ENCODE data around the gene ACOT7. TPM values are rescaled to one million over a fixed set of nuclear protein-coding genes. Genes with fewer than 3 reads are reported as not detected.

ACOT7 gene
- polyA plus RNA-seq, 1 experiment: 157 TPM

- POLR2A ChIA-PET: no interaction called here
- Histone ChIP-seq H3K4me3 (ENCODE audit: low read depth, low read length) (no peak overlapping the region), H3K27me3 (ENCODE audit: control insufficient read depth, insufficient read depth, low read length) (no peaks in the 10 kb centered on the region), H3K36me3 (ENCODE audit: control insufficient read depth, insufficient read depth, low read length) (no peaks in the 10 kb centered on the region; the same call in 1 of the 2 replicates)
- no peak for DNase-seq (ENCODE audit: low read depth)
- no peak for TF ChIP-seq CTCF (IDR thresholded peaks at IDR 0.05; ENCODE audit: insufficient read depth, low read depth, low read length)
- CTCF ChIA-PET: interaction anchor here (0.5 to 2.1 kb wide), 5 partner anchors 17 to 498 kb away, joined by 3 to 7 read pairs (median 3); no protein-coding TSS in a partner anchor
Observed at GRCh38 chr1:6299557-6300165, 93.9 kb downstream of the ACOT7 start.

- CTCF ChIA-PET: interaction anchor here (1.1 kb wide), 1 partner anchor 17 kb away, joined by 3 read pairs; no protein-coding TSS in a partner anchor
- H3K4me3 ChIP-seq (ENCODE audit: low read depth, low read length): no peak overlapping the region
- no peaks in the 10 kb centered on the region; the same call in 1 of the 2 replicates for H3K36me3 ChIP-seq (ENCODE audit: control insufficient read depth, insufficient read depth, low read length)
- no peak for TF ChIP-seq CTCF (IDR thresholded peaks at IDR 0.05; ENCODE audit: insufficient read depth, low read depth, low read length)
- H3K27me3 ChIP-seq (ENCODE audit: control insufficient read depth, insufficient read depth, low read length): no peaks in the 10 kb centered on the region
- POLR2A ChIA-PET: no interaction called here
- DNase-seq (ENCODE audit: low read depth): no peak
Observed at GRCh38 chr1:6298940-6299465, 94.6 kb downstream of the ACOT7 start.

- ChIA-PET CTCF (no interaction called here), POLR2A (no interaction called here)
- TF ChIP-seq CTCF (IDR thresholded peaks at IDR 0.05; ENCODE audit: insufficient read depth, low read depth, low read length): no peak
- no peak for DNase-seq (ENCODE audit: low read depth)
- H3K36me3 ChIP-seq (ENCODE audit: control insufficient read depth, insufficient read depth, low read length): no peaks in the 10 kb centered on the region; the same call in 1 of the 2 replicates
- H3K27me3 ChIP-seq (ENCODE audit: control insufficient read depth, insufficient read depth, low read length): no peaks in the 10 kb centered on the region
- H3K4me3 ChIP-seq (ENCODE audit: low read depth, low read length): no peak overlapping the region
Observed at GRCh38 chr1:6298530-6298929, 95.0 kb downstream of the ACOT7 start.

GRCh38 chr1:6295910-6296309, 97.7 kb downstream of the ACOT7 start:
- no peak for DNase-seq (ENCODE audit: low read depth)
- Histone ChIP-seq H3K27me3 (ENCODE audit: control insufficient read depth, insufficient read depth, low read length) (no peaks in the 10 kb centered on the region), H3K4me3 (ENCODE audit: low read depth, low read length) (no peak overlapping the region), H3K36me3 (ENCODE audit: control insufficient read depth, insufficient read depth, low read length) (no peaks in the 10 kb centered on the region; the same call in 1 of the 2 replicates)
- TF ChIP-seq CTCF (IDR thresholded peaks at IDR 0.05; ENCODE audit: insufficient read depth, low read depth, low read length): no peak
- ChIA-PET POLR2A (no interaction called here), CTCF (no interaction called here)

GRCh38 chr1:6294890-6295556, 98.5 kb downstream of the ACOT7 start:
- ChIA-PET POLR2A (no interaction called here), CTCF (no interaction called here)
- no peak for DNase-seq (ENCODE audit: low read depth)
- Histone ChIP-seq H3K27me3 (ENCODE audit: control insufficient read depth, insufficient read depth, low read length) (no peaks in the 10 kb centered on the region), H3K4me3 (ENCODE audit: low read depth, low read length) (no peak overlapping the region), H3K36me3 (ENCODE audit: control insufficient read depth, insufficient read depth, low read length) (no peaks in the 10 kb centered on the region; the same call in 1 of the 2 replicates)
- TF ChIP-seq CTCF (IDR thresholded peaks at IDR 0.05; ENCODE audit: insufficient read depth, low read depth, low read length): no peak

Data from BJ (cell line).